SK-N-MC (cell line): ENCODE measurements around the gene CCR8.
"Not testable (repeated sequence)": the region's sequence is repeated elsewhere in the genome, so short reads cannot be mapped to it uniquely, and the experiment has no call there.

ENCODE experiments used
- DNase-seq: peaks from one replicate; pipeline ENCODE4 v3.0.0-alpha.2; 2011; ENCODE audit warnings: low read depth, low spot score
- H3K27ac ChIP-seq: fragments of 200-600 bp; sonication (generic); 2 replicates; pipeline ENCODE4 v1.5.1; 2016; ENCODE audit warnings: mixed run types
- H3K36me3 ChIP-seq: fragments of 200-600 bp; sonication (generic); 2 replicates; pipeline ENCODE4 v1.6.1; 2017; ENCODE audit warnings: antibody characterized with exemption, low read length, mixed read lengths; ENCODE audit not compliant: insufficient read depth
- H3K4me3 ChIP-seq: fragments of 200-600 bp; sonication (generic); 2 replicates; pipeline ENCODE4 v1.5.1; 2016
- H3K9ac ChIP-seq: fragments of 200-600 bp; sonication (generic); 2 replicates; pipeline ENCODE4 v1.8.0; 2017; ENCODE audit warnings: mixed run types, mixed read lengths; ENCODE audit not compliant: insufficient read length
- H3K9me3 ChIP-seq: fragments of 200-600 bp; sonication (generic); 2 replicates; pipeline ENCODE4 v1.6.1; 2017; ENCODE audit warnings: low read depth, mild to moderate bottlenecking, antibody characterized with exemption, low read length, moderate library complexity, mixed read lengths
- EZH2 ChIP-seq: fragments of 200-600 bp; sonication (generic); IDR thresholded peaks from one replicate; pipeline ENCODE4 v1.6.1; 2017; ENCODE audit warnings: antibody characterized with exemption
- FOXP2 ChIP-seq: optimal IDR thresholded peaks from 2 replicates; pipeline ENCODE3; 2011; ENCODE audit warnings: mild to moderate bottlenecking, moderate library complexity; ENCODE audit not compliant: insufficient read depth; ENCODE audit errors: extremely low read length, control extremely low read depth
- POLR2AphosphoS5 ChIP-seq: IDR thresholded peaks from 2 replicates; pipeline ENCODE4 v1.6.1; 2012; ENCODE audit warnings: mild to moderate bottlenecking, low read depth, low read length, borderline replicate concordance

The CCR8 gene

DNA sequence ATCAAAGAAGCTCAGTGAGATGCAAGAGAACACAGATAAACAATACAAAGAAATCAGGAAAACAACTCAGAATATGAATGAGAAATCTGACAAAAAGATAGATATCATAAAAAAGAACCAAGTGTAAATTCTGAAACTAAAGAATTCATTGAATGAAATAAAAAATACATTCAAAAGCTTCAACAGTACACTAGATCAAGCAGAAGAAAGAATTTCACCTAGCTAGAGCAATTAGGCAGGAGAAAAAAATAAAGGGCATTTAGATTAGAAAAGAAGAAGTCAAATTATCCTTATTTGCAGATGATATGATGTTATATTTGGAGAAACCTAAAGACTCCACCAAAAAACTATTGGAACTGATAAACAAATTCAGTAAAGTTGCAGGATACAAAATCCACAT lies 30.2 kb upstream of the CCR8 start:
- no peak for DNase-seq
- no peak overlapping the region for H3K9ac ChIP-seq
- no peak for TF ChIP-seq POLR2AphosphoS5
- TF ChIP-seq EZH2 = no peak
- no peak for TF ChIP-seq FOXP2
- no peak overlapping the region for H3K27ac ChIP-seq
- H3K4me3 ChIP-seq = no peak overlapping the region
- no peaks in the 10 kb centered on the region for H3K9me3 ChIP-seq
- H3K36me3 ChIP-seq = no peaks in the 10 kb centered on the region

GRCh38 chr3:39302178-39302577 lies 27.3 kb upstream of the CCR8 start:
- no peak for TF ChIP-seq EZH2
- TF ChIP-seq FOXP2 = no peak
- TF ChIP-seq POLR2AphosphoS5 = no peak
- no peak overlapping the region for H3K4me3 ChIP-seq
- no peaks in the 10 kb centered on the region for H3K9me3 ChIP-seq
- H3K36me3 ChIP-seq = no peaks in the 10 kb centered on the region
- H3K27ac ChIP-seq = no peak overlapping the region
- no peak for DNase-seq
- no peak overlapping the region for H3K9ac ChIP-seq

DNA sequence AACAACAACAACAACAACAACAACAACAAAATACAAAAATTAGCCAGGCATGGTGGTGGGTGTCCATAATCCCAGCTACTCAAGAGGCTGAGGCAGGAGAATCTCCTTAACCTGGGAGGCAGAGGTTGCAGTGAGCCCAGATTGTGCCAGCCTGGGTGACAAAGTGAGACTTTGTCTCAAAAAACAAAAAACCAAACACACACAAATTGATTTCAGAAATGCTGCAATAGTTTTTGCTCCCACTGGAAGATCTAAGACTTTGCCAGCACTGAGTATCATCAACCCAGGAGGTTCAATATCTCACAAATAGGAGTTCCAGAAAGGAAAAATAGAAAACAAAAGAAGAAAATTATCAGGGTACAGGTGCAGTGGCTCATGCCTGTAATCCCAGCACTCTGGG lies 16.2 kb upstream of the CCR8 start:
- DNase-seq = no peak
- H3K36me3 ChIP-seq = no peaks in the 10 kb centered on the region
- H3K27ac ChIP-seq = no peak overlapping the region
- no peak for TF ChIP-seq FOXP2
- no peak for TF ChIP-seq POLR2AphosphoS5
- TF ChIP-seq EZH2 = no peak
- no peak overlapping the region for H3K9ac ChIP-seq
- no peak overlapping the region for H3K4me3 ChIP-seq
- no peaks in the 10 kb centered on the region for H3K9me3 ChIP-seq

DNA sequence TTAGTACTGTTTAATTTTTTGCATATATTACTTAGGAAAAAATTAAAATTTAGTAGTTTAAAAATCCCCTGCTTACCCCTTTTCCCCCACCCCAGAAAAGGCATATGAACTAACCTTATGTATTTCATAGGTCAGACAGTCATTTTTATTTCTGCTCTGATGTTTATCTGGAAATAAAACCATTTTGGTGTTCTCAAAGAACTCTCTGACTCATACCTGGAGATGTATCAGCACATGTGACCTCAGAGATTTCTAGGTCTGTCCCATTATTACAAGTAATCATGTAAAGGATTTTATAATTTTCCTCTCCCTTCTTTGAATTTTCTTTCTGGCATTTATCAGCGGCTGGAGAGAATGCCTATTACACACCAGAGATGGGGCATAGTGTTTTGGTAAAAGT lies 14.1 kb upstream of the CCR8 start:
- H3K27ac ChIP-seq = no peak overlapping the region
- TF ChIP-seq EZH2 (no peak), FOXP2 (no peak), POLR2AphosphoS5 (no peak)

GRCh38 chr3:39317571-39318169 lies 11.8 kb upstream of the CCR8 start:
- no peak overlapping the region for H3K9ac ChIP-seq
- no peaks in the 10 kb centered on the region for H3K9me3 ChIP-seq
- H3K4me3 ChIP-seq = no peak overlapping the region
- TF ChIP-seq POLR2AphosphoS5 = no peak
- no peak for TF ChIP-seq EZH2
- no peak for TF ChIP-seq FOXP2
- no peaks in the 10 kb centered on the region for H3K36me3 ChIP-seq
- no peak overlapping the region for H3K27ac ChIP-seq
- no peak for DNase-seq

More for the DNA sequence above, 14.1 kb upstream of the CCR8 start:
- H3K9me3 ChIP-seq = no peaks in the 10 kb centered on the region
- no peak for DNase-seq
- no peak overlapping the region for H3K9ac ChIP-seq
- no peaks in the 10 kb centered on the region for H3K36me3 ChIP-seq
- no peak overlapping the region for H3K4me3 ChIP-seq

DNA sequence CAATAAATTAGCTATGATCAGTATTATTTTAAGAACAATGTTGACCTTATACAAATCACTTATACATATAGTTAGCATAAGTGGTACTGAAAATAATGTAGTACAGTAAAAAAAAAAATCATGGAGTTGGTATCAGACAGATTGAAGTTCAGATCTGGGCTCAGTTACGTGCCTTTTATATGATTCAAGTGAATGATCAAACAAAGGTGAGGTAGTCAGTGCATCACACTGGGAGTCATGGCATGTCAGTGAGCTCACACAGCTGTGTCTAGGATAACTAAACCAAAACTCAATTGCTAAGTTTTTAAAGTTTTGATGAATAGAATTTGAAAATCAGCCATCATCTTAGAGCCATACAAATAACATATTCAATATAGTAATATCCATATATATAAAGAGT lies 11.2 kb upstream of the CCR8 start:
- Histone ChIP-seq H3K9ac (no peak overlapping the region), H3K36me3 (no peaks in the 10 kb centered on the region), H3K27ac (no peak overlapping the region), H3K9me3 (no peaks in the 10 kb centered on the region), H3K4me3 (no peak overlapping the region)
- TF ChIP-seq POLR2AphosphoS5 (no peak), EZH2 (no peak), FOXP2 (no peak)
- DNase-seq = no peak

- no peak overlapping the region for H3K9ac ChIP-seq
- no peaks in the 10 kb centered on the region for H3K9me3 ChIP-seq
- no peak for DNase-seq
- no peak overlapping the region for H3K27ac ChIP-seq
- no peak overlapping the region for H3K4me3 ChIP-seq
- no peaks in the 10 kb centered on the region for H3K36me3 ChIP-seq
- no peak for TF ChIP-seq POLR2AphosphoS5
- TF ChIP-seq FOXP2 = no peak
- TF ChIP-seq EZH2 = no peak
Measured at GRCh38 chr3:39319249-39319648, 10.3 kb upstream of the CCR8 start.

GRCh38 chr3:39321574-39321983 lies 7.9 kb upstream of the CCR8 start:
- H3K27ac ChIP-seq, H3K36me3 ChIP-seq: not testable (repeated sequence)

DNA sequence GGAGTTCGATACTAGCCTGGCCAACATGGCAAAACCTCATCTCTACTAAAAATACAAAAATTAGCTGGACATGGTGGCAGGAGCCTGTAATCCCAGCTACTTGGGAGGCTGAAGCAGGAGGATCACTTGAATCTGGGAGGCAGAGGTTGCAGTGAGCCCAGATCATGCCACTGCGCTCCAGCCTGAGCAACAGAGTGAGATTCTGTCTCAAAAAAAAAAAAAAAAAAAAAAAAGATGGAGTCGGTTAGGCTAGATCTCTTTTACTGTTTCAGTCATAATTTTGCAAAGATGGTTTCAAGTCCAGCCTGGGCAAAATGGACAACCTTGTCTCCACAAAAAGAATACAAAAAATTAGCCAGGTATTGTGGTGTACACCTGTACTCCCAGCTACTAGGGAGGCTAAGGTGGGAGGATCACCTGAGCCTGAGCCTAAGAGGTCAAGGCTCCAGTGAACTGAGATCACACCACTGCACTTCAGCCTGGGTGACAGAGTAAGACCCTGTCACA lies 7.2 kb upstream of the CCR8 start:
- H3K36me3 ChIP-seq, H3K4me3 ChIP-seq, H3K27ac ChIP-seq, H3K9ac ChIP-seq, DNase-seq, H3K9me3 ChIP-seq: not testable (repeated sequence)

More at GRCh38 chr3:39321574-39321983, 7.9 kb upstream of the CCR8 start:
- not testable (repeated sequence) for H3K9ac ChIP-seq, DNase-seq, H3K9me3 ChIP-seq, H3K4me3 ChIP-seq
